GM21360 (cell line): ENCODE measurements around the gene TMEM207.
"Not testable (repeated sequence)": the region's sequence is repeated elsewhere in the genome, so short reads cannot be mapped to it uniquely, and the experiment has no call there.

Experiments
- ATAC-seq: cut with Tn5 transposase; IDR thresholded peaks from one replicate; pipeline ENCODE4 v1.9.1; 2021; ENCODE audit warnings: mild to moderate bottlenecking, moderate library complexity; ENCODE audit not compliant: unreplicated experiment

TMEM207 gene

GRCh38 chr3:190449801-190450200 lies at the start of gene TMEM207:
Gene TMEM207 (minus strand): TSS chr3:190449901. CDS start chr3:190449809, 92 bp downstream.
- no peak for ATAC-seq

DNA sequence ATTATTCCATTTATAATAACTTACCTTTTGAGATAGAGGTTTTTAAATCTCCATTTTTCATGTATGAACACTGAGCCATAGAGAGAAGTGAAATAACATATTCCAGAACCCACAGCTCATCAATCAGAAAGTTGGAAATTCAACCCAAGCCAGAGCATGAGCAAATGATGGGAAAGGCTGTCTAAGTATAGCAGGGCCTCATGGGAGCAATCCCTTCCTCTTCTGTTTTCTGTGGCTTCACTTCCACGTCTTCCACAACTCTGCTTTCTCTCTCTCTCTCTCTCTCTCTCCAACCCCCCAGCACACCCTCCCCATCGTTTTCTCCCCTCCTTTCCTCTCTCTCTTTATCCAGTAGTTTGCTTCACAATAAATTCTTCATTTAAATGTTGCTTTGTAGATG lies 49.4 kb upstream of the TMEM207 start:
- ATAC-seq, result no peak

DNA sequence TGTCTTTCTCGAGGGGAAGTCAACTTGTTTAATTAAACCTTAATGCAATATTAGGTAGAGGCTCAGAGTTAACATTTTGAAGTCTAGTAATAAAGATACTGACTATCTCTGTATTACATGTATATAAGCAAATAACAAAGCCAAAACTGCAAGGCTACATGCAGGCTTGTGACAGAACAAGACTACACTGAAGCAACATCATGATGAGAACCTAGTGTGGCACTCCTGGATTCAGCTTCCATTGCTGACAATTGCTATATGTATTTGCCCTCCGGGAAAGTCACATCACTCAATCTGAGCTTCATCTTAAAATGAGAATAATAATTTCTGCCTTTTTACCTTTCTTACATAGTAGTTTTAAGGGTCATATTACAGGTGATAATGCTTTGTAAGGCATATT lies 48.6 kb upstream of the TMEM207 start:
- no peak for ATAC-seq

- no peak for ATAC-seq
Measured at GRCh38 chr3:190497811-190498210, 48.1 kb upstream of the TMEM207 start.

DNA sequence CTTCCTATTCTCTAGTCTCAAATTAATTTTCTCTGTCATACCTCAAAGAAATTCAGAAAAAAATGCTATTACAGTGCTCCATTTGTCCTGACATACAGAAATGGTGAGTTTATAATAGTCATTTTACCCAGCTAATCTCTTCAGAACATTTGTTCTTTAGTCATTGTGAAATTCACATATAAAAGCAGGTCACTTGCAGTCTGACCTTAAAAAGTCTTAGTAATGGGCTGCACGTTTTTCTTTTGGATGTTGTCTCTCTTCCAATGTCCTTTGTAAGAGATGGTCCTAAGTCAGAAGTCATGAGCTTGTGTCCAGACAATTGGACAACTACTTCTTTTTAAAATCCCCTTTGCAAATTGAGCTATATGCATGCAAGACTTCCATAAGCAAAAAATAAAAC lies 47.2 kb upstream of the TMEM207 start:
- no peak for ATAC-seq

GRCh38 chr3:190495796-190496195 lies 46.1 kb upstream of the TMEM207 start:
- no peak for ATAC-seq

GRCh38 chr3:190495354-190495753 lies 45.7 kb upstream of the TMEM207 start:
- no peak for ATAC-seq

- ATAC-seq, result no peak
Measured at GRCh38 chr3:190494907-190495306, 45.2 kb upstream of the TMEM207 start.

DNA sequence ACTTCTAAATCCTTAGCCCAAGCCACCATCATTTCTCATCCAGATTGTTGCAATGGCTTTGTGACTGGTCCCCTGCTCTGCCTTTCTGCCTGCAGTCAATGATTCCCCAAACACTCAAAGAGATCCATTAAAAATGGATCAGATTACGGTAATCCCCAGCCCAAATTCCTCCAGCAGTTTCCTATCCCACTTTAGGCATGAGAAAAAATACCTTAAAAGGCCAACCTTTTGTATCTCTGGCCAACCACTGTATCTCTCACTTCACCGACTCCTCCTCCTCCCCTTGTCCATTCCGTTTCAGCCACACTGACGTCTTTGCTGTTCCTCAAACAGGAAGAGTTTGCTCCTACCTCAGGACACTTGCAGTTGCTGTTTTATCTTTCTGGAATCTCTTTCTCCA lies 43.3 kb upstream of the TMEM207 start:
- ATAC-seq, result no peak

GRCh38 chr3:190492129-190492528 lies 42.4 kb upstream of the TMEM207 start:
- no peak for ATAC-seq

DNA sequence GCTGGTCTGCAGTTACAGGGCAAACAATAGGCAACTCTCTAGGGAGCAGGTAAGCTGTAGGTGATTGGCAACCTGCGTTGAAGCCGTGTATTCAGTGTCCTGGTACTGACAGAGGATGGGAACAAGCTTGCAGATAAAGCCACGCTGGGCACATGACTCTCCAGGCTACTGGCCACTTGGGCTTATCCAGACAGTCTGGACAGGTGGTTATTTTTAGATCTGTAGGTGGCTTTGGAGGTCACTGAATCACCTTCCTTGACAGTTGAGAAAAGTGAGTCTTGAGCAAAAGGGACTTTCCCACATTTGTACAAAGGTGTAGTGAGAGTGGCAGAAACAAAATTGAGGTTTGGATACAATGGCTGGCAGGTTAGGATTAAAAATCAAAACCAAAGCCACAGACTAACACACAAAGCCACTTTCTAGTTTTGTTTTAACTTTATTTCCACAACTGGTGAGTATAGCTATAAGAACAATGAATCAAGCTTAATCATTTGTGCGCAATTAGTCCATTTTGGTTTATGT lies 41.9 kb upstream of the TMEM207 start:
- no peak for ATAC-seq

DNA sequence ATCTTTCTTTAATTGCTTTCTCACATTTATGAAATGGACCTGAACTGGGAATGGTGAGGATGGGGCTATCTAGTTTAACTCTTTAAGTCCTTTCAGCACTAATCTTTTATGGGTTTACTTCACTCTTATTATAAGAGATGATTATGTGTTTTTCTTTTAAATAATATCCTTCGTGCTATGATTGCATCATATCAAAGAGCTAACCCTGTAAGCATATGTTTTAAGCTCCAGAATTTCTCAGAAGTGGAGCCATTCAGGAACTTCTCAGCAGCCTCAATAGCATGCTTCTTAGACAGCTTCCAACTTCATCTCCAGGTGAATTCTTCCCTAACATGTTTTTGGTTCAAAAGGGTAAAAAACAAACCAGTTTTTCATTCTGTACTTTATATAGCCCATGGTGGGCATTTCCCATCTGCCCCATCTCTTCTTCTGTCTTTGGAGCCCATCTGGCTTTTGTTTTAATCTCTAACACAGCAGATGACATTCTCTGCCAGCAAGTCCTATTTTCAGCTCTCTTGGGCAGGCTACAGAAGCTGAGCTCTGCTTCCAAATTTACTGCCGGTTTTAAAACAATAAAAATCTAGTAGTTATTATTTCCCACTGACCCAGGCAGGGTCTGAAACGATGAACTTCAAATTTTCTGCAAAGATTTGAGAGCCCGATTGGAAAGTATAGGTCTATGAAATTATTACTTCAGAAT lies 37.4 kb upstream of the TMEM207 start:
- no peak for ATAC-seq

- no peak for ATAC-seq
Measured at GRCh38 chr3:190486533-190486864, 36.8 kb upstream of the TMEM207 start.

GRCh38 chr3:190485830-190486532 lies 36.3 kb upstream of the TMEM207 start:
- no peak for ATAC-seq

DNA sequence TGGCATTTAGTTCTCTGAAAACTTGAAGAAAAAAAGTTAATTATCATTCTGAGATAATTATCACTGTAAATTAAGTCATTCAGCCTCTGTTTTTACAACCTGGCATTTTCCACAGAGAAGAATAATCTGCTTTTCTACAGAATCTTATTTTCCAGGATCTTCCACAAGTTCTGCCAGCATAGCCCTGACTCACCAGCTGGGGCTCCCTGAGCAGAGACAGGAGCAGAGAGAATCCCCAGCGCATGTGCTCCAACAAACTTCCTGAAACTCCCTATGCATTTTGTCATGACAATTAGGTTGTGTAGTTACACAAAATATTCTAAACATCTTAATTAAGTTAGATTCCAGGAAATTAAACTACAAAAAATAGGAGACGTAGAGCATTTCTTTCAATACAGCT lies 32.1 kb upstream of the TMEM207 start:
- ATAC-seq, result no peak

GRCh38 chr3:190473261-190473660 lies 23.6 kb upstream of the TMEM207 start:
- not testable (repeated sequence) for ATAC-seq

- ATAC-seq, result no peak
Measured at GRCh38 chr3:190467922-190468321, 18.2 kb upstream of the TMEM207 start.

GRCh38 chr3:190458040-190458439 lies 8.3 kb upstream of the TMEM207 start:
- no peak for ATAC-seq

DNA sequence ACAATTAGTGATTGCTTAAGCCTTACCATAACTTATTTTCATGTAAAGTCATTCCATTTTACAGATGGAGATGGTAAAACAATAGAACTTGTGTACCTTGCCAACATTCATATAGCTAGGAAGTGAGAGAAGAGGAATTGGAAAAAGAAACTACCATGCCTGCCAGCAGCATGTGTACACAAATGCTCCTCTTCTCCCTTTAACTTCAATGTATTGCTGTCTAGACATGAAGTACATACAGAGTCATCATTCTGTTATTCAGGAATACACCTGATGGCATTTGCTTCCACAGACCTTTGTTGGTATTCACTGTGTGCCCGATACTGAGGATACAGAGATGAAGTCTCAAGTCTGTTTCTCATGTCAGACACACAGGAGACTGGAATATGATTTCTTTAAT lies 7.1 kb upstream of the TMEM207 start:
- ATAC-seq, result no peak

DNA sequence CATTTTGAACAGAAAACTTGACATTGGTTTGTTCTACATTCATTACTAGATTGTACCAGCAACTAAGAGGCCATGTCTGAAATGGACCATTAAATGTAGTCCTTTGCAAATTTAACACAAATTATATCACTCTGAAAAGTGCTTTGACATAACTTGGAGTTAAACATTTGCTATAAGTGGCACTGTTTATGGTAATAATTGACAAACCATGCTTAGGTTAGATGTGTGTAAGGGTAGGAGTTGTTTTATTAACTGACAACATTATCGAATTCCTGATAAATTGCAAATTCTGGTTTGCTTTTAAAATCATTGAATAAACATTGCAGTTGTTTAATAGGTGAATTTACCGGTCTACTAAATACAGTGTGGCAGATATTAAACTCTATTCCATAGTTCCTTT lies 6.1 kb upstream of the TMEM207 start:
- ATAC-seq, result no peak

- no peak for ATAC-seq
Measured at GRCh38 chr3:190448256-190448655, 1.4 kb downstream of the TMEM207 start.

- ATAC-seq, result no peak
Measured at GRCh38 chr3:190446573-190447279, 3.0 kb downstream of the TMEM207 start.
